ENCODE data around the gene SURF4.

Gene SURF4

GRCh38 chr9:133390713-133391112, 14.9 kb upstream of the SURF4 start:
- Mint-ChIP-seq H3K27ac (no peak overlapping the region), H3K4me3 (no peak overlapping the region), H3K4me1 (no peaks in the 10 kb centered on the region), H3K36me3 (no peaks in the 10 kb centered on the region), H3K27me3 (peaks cover 30% of the 10 kb centered on the region), H3K9me3 (no peaks in the 10 kb centered on the region)
- CTCF ChIA-PET, result no interaction called here
- no peak for DNase-seq

- Mint-ChIP-seq H3K27ac (no peak overlapping the region), H3K27me3 (peaks cover 18% of the 10 kb centered on the region), H3K9me3 (no peaks in the 10 kb centered on the region), H3K4me1 (no peaks in the 10 kb centered on the region), H3K4me3 (no peak overlapping the region), H3K36me3 (no peaks in the 10 kb centered on the region)
- DNase-seq, result no peak
- CTCF ChIA-PET, result no interaction called here
These were observed 13.7 kb upstream of the SURF4 start for GRCh38 chr9:133389562-133389961.

- no peaks in the 10 kb centered on the region for H3K36me3 Mint-ChIP-seq
- no peak for DNase-seq
- H3K27me3 Mint-ChIP-seq, result peaks cover 15% of the 10 kb centered on the region
- H3K4me3 Mint-ChIP-seq, result no peak overlapping the region
- no peaks in the 10 kb centered on the region for H3K4me1 Mint-ChIP-seq
- CTCF ChIA-PET, result no interaction called here
- H3K27ac Mint-ChIP-seq, result no peak overlapping the region
- H3K9me3 Mint-ChIP-seq, result no peaks in the 10 kb centered on the region
These were observed 13.2 kb upstream of the SURF4 start for GRCh38 chr9:133389025-133389557.

- Mint-ChIP-seq H3K9me3 (no peaks in the 10 kb centered on the region), H3K4me3 (no peak overlapping the region), H3K36me3 (no peaks in the 10 kb centered on the region), H3K4me1 (no peaks in the 10 kb centered on the region), H3K27me3 (peaks cover 6% of the 10 kb centered on the region), H3K27ac (no peak overlapping the region)
- DNase-seq, result no peak
- CTCF ChIA-PET, result interaction anchor here (1.2 kb wide), 1 partner anchor 10 kb away, joined by 4 read pairs; no protein-coding TSS in a partner anchor
These were observed 11.8 kb upstream of the SURF4 start for GRCh38 chr9:133387680-133388079.

- no peaks in the 10 kb centered on the region for H3K4me1 Mint-ChIP-seq
- no peak for DNase-seq
- H3K4me3 Mint-ChIP-seq, result no peak overlapping the region
- peaks cover 6% of the 10 kb centered on the region for H3K27me3 Mint-ChIP-seq
- H3K27ac Mint-ChIP-seq, result no peak overlapping the region
- H3K36me3 Mint-ChIP-seq, result no peaks in the 10 kb centered on the region
- H3K9me3 Mint-ChIP-seq, result no peaks in the 10 kb centered on the region
- CTCF ChIA-PET, result interaction anchor here (1.2 kb wide), 1 partner anchor 11 kb away, joined by 4 read pairs; no protein-coding TSS in a partner anchor
These were observed 10.5 kb upstream of the SURF4 start for GRCh38 chr9:133386338-133386737.

GRCh38 chr9:133385452-133385851, 9.6 kb upstream of the SURF4 start:
- H3K27ac Mint-ChIP-seq, result no peak overlapping the region
- no peak overlapping the region for H3K4me3 Mint-ChIP-seq
- H3K4me1 Mint-ChIP-seq, result no peaks in the 10 kb centered on the region
- DNase-seq, result no peak
- H3K36me3 Mint-ChIP-seq, result no peaks in the 10 kb centered on the region
- no peaks in the 10 kb centered on the region for H3K9me3 Mint-ChIP-seq
- H3K27me3 Mint-ChIP-seq, result peaks cover 6% of the 10 kb centered on the region
- CTCF ChIA-PET, result interaction anchor here (0.6 kb wide), 1 partner anchor 19 kb away, joined by 3 read pairs; no protein-coding TSS in a partner anchor

- Mint-ChIP-seq H3K27ac (no peak overlapping the region), H3K27me3 (peaks cover 6% of the 10 kb centered on the region), H3K4me3 (no peak overlapping the region), H3K4me1 (no peaks in the 10 kb centered on the region), H3K9me3 (no peaks in the 10 kb centered on the region), H3K36me3 (no peaks in the 10 kb centered on the region)
- no peak for DNase-seq
- CTCF ChIA-PET, result interaction anchor here (0.6 kb wide), 1 partner anchor 20 kb away, joined by 3 read pairs; no protein-coding TSS in a partner anchor
These were observed 9.0 kb upstream of the SURF4 start for GRCh38 chr9:133384736-133385321.

- Mint-ChIP-seq H3K27me3 (peaks cover 1% of the 10 kb centered on the region), H3K9me3 (no peaks in the 10 kb centered on the region), H3K36me3 (no peaks in the 10 kb centered on the region), H3K27ac (no peak overlapping the region), H3K4me1 (no peaks in the 10 kb centered on the region), H3K4me3 (no peak overlapping the region)
- DNase-seq, result no peak
- CTCF ChIA-PET, result no interaction called here
These were observed 7.6 kb upstream of the SURF4 start for GRCh38 chr9:133383438-133383837.

- no peaks in the 10 kb centered on the region for H3K9me3 Mint-ChIP-seq
- H3K4me3 Mint-ChIP-seq, result no peak overlapping the region
- no peak for DNase-seq
- no peaks in the 10 kb centered on the region for H3K4me1 Mint-ChIP-seq
- H3K27ac Mint-ChIP-seq, result no peak overlapping the region
- H3K27me3 Mint-ChIP-seq, result peaks cover 9% of the 10 kb centered on the region
- CTCF ChIA-PET, result no interaction called here
- no peaks in the 10 kb centered on the region for H3K36me3 Mint-ChIP-seq
These were observed 6.8 kb upstream of the SURF4 start for GRCh38 chr9:133382507-133383141.

- CTCF ChIA-PET, result no interaction called here
- H3K27ac Mint-ChIP-seq, result no peak overlapping the region
These were observed 4.9 kb upstream of the SURF4 start for GRCh38 chr9:133380734-133381133.

GRCh38 chr9:133379153-133380086, 3.6 kb upstream of the SURF4 start:
- CTCF ChIA-PET, result interaction anchor here (1.2 kb wide), 1 partner anchor 22 kb away, joined by 5 read pairs; the partner anchor contains the start of genes SURF1 and SURF2
- H3K36me3 Mint-ChIP-seq, result peaks cover 7% of the 10 kb centered on the region
- H3K27me3 Mint-ChIP-seq, result peaks cover 15% of the 10 kb centered on the region
- no peak overlapping the region for H3K27ac Mint-ChIP-seq
- DNase-seq, result no peak
- H3K4me1 Mint-ChIP-seq, result peaks cover 12% of the 10 kb centered on the region
- no peaks in the 10 kb centered on the region for H3K9me3 Mint-ChIP-seq
- no peak overlapping the region for H3K4me3 Mint-ChIP-seq

More at GRCh38 chr9:133380734-133381133, 4.9 kb upstream of the SURF4 start:
- H3K4me1 Mint-ChIP-seq, result peaks cover 6% of the 10 kb centered on the region
- no peak overlapping the region for H3K4me3 Mint-ChIP-seq
- no peak for DNase-seq
- H3K36me3 Mint-ChIP-seq, result no peaks in the 10 kb centered on the region
- no peaks in the 10 kb centered on the region for H3K9me3 Mint-ChIP-seq
- H3K27me3 Mint-ChIP-seq, result peaks cover 15% of the 10 kb centered on the region

- H3K36me3 Mint-ChIP-seq, result peaks cover 7% of the 10 kb centered on the region
- peaks cover 15% of the 10 kb centered on the region for H3K27me3 Mint-ChIP-seq
- no peak overlapping the region for H3K4me3 Mint-ChIP-seq
- H3K9me3 Mint-ChIP-seq, result no peaks in the 10 kb centered on the region
- CTCF ChIA-PET, result interaction anchor here (1.2 kb wide), 1 partner anchor 22 kb away, joined by 5 read pairs; the partner anchor contains the start of genes SURF1 and SURF2
- no peak overlapping the region for H3K27ac Mint-ChIP-seq
- no peak for DNase-seq
- H3K4me1 Mint-ChIP-seq, result peaks cover 17% of the 10 kb centered on the region
These were observed 2.6 kb upstream of the SURF4 start for GRCh38 chr9:133378408-133378962.

- CTCF ChIA-PET, result interaction anchor here (1.3 kb wide), 1 partner anchor 191 kb away, joined by 5 read pairs; no protein-coding TSS in a partner anchor
- Mint-ChIP-seq H3K36me3 (peaks cover 11% of the 10 kb centered on the region), H3K27me3 (peaks cover 15% of the 10 kb centered on the region), H3K27ac (no peak overlapping the region), H3K4me1 (peaks cover 25% of the 10 kb centered on the region), H3K4me3 (no peak overlapping the region), H3K9me3 (no peaks in the 10 kb centered on the region)
- no peak for DNase-seq
These were observed 1.9 kb upstream of the SURF4 start for GRCh38 chr9:133377721-133378216.
